NT2/D1 (cell line): Measurements from ENCODE around the gene TDRD5.

Source experiments
- YY1 ChIP-seq: IDR thresholded peaks from 2 replicates; pipeline ENCODE4 v1.6.1; 2011; ENCODE audit not compliant: insufficient read length, insufficient read depth
- ZNF274 ChIP-seq: IDR thresholded peaks from 2 replicates; pipeline ENCODE4 v1.6.1; 2011; ENCODE audit warnings: mild to moderate bottlenecking, low read depth, low read length

DNA sequence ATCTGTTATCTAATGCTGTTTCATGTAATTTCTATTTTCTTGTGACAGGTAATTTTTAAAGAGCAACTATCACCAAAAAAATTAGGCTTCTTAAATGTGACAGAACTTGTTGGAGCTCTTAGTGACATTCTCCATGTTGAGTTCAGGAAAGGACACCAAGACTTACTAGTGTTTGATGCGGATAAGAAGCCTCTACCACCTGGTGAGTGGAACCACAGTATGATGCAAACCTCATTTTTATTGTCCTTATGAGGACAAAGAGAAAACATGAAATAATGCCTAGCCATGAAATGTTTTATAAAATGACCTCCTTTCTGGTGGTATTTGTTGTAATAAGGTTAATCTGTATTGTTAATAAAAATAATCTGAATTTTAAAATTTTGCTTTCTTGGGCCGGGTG, 39.1 kb downstream of the TDRD5 start:
- TF ChIP-seq ZNF274 = no peak
- TF ChIP-seq YY1 = no peak
